HepG2 (cell line): ENCODE measurements around the gene EPC1. TPM values are rescaled to one million over a fixed set of nuclear protein-coding genes. Genes with fewer than 3 reads are reported as not detected.

Experiments used
- ATAC-seq: fragments of 200-7000 bp; cut with Tn5 transposase; 3 replicates; pipeline ENCODE4 v1.9.1; 2020; ENCODE audit warnings: mild to moderate bottlenecking, moderate library complexity
- BruUV-seq: library from RNA; stranded (reverse); fragments of 400-500 nt; replicated peaks from 2 replicates; lab custom pipeline; 2021; lab: Mats Ljungman, UMichigan
- CTCF ChIA-PET: fragments of 300-600 bp; formaldehyde crosslinking; extraction: SDS; loops from one replicate; lab custom pipeline; 2021; ENCODE audit warnings: low total read pairs, inconsistent platforms, low intra/inter-chr PET ratio; lab: Yijun Ruan, JAX
- POLR2A ChIA-PET: fragments of 350-600 bp; sonication (Branson Sonifier 250); formaldehyde crosslinking; loops from one replicate; lab custom pipeline; 2020; ENCODE audit warnings: antibody characterized with exemption, inconsistent platforms; lab: Yijun Ruan, JAX
- DNase-seq: peaks from one replicate; pipeline ENCODE4 v3.0.0-alpha.2; 2015; ENCODE audit warnings: low spot score
- FAIRE-seq: peaks from 3 replicates; lab custom pipeline; 2011; peaks lifted over from hg19 to GRCh38; lab: Jason Lieb, UNC
- H2AFZ ChIP-seq: one replicate; pipeline ENCODE4 v1.6.1; 2011; ENCODE audit warnings: low read length, inconsistent platforms
- H3K27ac ChIP-seq: fragments of 300-600 bp; 3 replicates; pipeline ENCODE4 v1.8.0; 2011; ENCODE audit warnings: mixed run types, mild to moderate bottlenecking, mixed read lengths, low read length, inconsistent platforms; ENCODE audit not compliant: insufficient read depth; ENCODE audit errors: extremely low read length
- H3K27me3 ChIP-seq, 2 experiments: fragments of 200-600 bp in 1 of 2; 2 replicates in 1 of 2; 3 replicates in 1 of 2; pipeline versions ENCODE4 v1.6.0 to v1.8.0; 2011; ENCODE audit warnings: low read length in 2 of 2, mild to moderate bottlenecking in 2 of 2, moderate library complexity in 2 of 2, inconsistent platforms in 1 of 2; ENCODE audit not compliant: insufficient read depth in 2 of 2, control insufficient read depth in 1 of 2
- H3K36me3 ChIP-seq, 2 experiments: fragments of 200-600 bp in 1 of 2; replicated peaks in 1 of 2; 2 replicates in 1 of 2; 3 replicates in 1 of 2; pipeline versions ENCODE4 v1.5.1 to v1.8.0; 2011; ENCODE audit warnings: low read length in 2 of 2, inconsistent platforms in 1 of 2; ENCODE audit not compliant: insufficient read depth in 2 of 2, control insufficient read depth in 1 of 2
- H3K4me1 ChIP-seq: 2 replicates; pipeline ENCODE4 v1.5.1; 2012; ENCODE audit warnings: low read length, inconsistent platforms; ENCODE audit not compliant: insufficient read depth
- H3K4me2 ChIP-seq: 2 replicates; pipeline ENCODE4 v1.6.0; 2011; ENCODE audit warnings: low read depth, low read length, inconsistent platforms
- H3K4me3 ChIP-seq, 3 experiments: fragments of 200-600 bp in 1 of 3; sonication (generic), shearing (Covaris generic) in 1 of 3; replicated peaks in 1 of 3; 2 replicates each; pipeline ENCODE4 v1.5.1; 2011 to 2016; ENCODE audit warnings: low read length in 3 of 3, inconsistent platforms in 2 of 3, low read depth in 2 of 3, mild to moderate bottlenecking in 2 of 3, control low read depth in 1 of 3, mixed read lengths in 1 of 3; ENCODE audit not compliant: insufficient read depth in 1 of 3
- H3K79me2 ChIP-seq: one replicate; pipeline ENCODE4 v1.6.1; 2011; ENCODE audit warnings: low read length, inconsistent platforms; ENCODE audit not compliant: insufficient read depth
- H3K9ac ChIP-seq: 2 replicates; pipeline ENCODE4 v1.6.0; 2011; ENCODE audit warnings: mild to moderate bottlenecking, low read depth, low read length, inconsistent platforms; ENCODE audit not compliant: insufficient read depth
- H3K9me3 ChIP-seq: 2 replicates; pipeline ENCODE4 v1.5.1; 2012; ENCODE audit warnings: mild to moderate bottlenecking, low read length
- H4K20me1 ChIP-seq: 2 replicates; pipeline ENCODE4 v1.6.0; 2011; ENCODE audit warnings: inconsistent platforms, mild to moderate bottlenecking, low read length, moderate library complexity; ENCODE audit not compliant: insufficient read depth
- BRCA1 ChIP-seq: sonication (generic); formaldehyde crosslinking; IDR thresholded peaks from 2 replicates; pipeline ENCODE4 v1.4.0; 2020; ENCODE audit warnings: missing genetic modification reagents
- HCFC1 ChIP-seq: fragments of 150-350 bp; IDR thresholded peaks from 2 replicates; pipeline ENCODE4 v1.6.1; 2014; ENCODE audit warnings: low read depth, low read length
- IRF2 ChIP-seq: IDR thresholded peaks from 2 replicates; pipeline ENCODE4 v1.6.1; 2018; ENCODE audit warnings: missing genetic modification reagents, missing compliant biosample characterization
- KLF12 ChIP-seq: sonication (generic); formaldehyde crosslinking; IDR thresholded peaks from 2 replicates; pipeline ENCODE4 v1.4.0; 2020; ENCODE audit warnings: missing genetic modification reagents, borderline replicate concordance
- KLF9 ChIP-seq: IDR thresholded peaks from 2 replicates; pipeline ENCODE4 v1.6.1; 2016; ENCODE audit warnings: low read depth
- PLRG1 ChIP-seq: fragments of 450-650 bp; conservative IDR thresholded peaks from 2 replicates; pipeline ENCODE4 v1.6.1; 2016
- RAD51 ChIP-seq: fragments of 450-650 bp; IDR thresholded peaks from 2 replicates; pipeline ENCODE4 v1.6.1; 2016; ENCODE audit warnings: borderline replicate concordance
- SAP130 ChIP-seq: IDR thresholded peaks from 2 replicates; pipeline ENCODE4 v1.6.1; 2016; ENCODE audit warnings: low read depth
- ZNF460 ChIP-seq: sonication (generic); formaldehyde crosslinking; IDR thresholded peaks from 2 replicates; pipeline ENCODE4 v1.5.1; 2020; ENCODE audit warnings: missing genetic modification reagents, mild to moderate bottlenecking, borderline replicate concordance
- ZNF589 ChIP-seq: sonication (generic); formaldehyde crosslinking; conservative IDR thresholded peaks from 2 replicates; pipeline ENCODE4 v1.8.0; 2022; ENCODE audit warnings: mild to moderate bottlenecking, moderate library complexity, missing genetic modification reagents
- ZNF766 ChIP-seq: sonication (generic); formaldehyde crosslinking; IDR thresholded peaks from 2 replicates; pipeline ENCODE4 v1.5.0; 2020; ENCODE audit warnings: missing genetic modification reagents, borderline replicate concordance
- WGBS: methylation state at CpG from one replicate; pipeline ENCODE4 v1.1.6; 2017; ENCODE audit warnings: low lambda C conversion rate; 5-methylcytosine and 5-hydroxymethylcytosine counted together
- in situ Hi-C: cut with HindIII; loops from 2 replicates; pipeline ENCODE4 v1.10.0; 2017; ENCODE audit warnings: low pct_unique_long_range_greater_than_20kb; ENCODE audit not compliant: extremely low pct_ligation_motif_present
- intact Hi-C: fragments of 100-400 bp; cut with micrococcal nuclease; formaldehyde crosslinking; loops from one replicate; pipeline ENCODE4 v1.10.0; 2022; ENCODE audit not compliant: unreplicated experiment
- polyA plus RNA-seq, 8 experiments: library from polyadenylated mRNA; depleted of rRNA in 3 of 8; stranded (reverse) in 7 of 8; unstranded in 1 of 8; fragments of >200 nt; fragmentation: Illumina TruSeq in 4 of 8; extraction: Trizol in 4 of 8; gene quantifications; 2 replicates each; pipeline versions ENCODE4 v1.2.1 to v1.2.3, GENCODE V29; 2011 to 2016; ENCODE audit warnings: low read depth in 4 of 8, missing spikeins in 1 of 8, mixed read lengths in 1 of 8; ENCODE audit not compliant: insufficient read depth in 1 of 8
- total RNA-seq, 5 experiments: library from RNA; depleted of rRNA; stranded (reverse); fragments of >200 nt; fragmentation: Illumina TruSeq; extraction: Trizol; gene quantifications; 2 replicates each; pipeline ENCODE4 v1.2.3, GENCODE V29; 2016; ENCODE audit warnings: low read depth in 1 of 5
- TF ChIP-seq, protein P1 (sequence below): sonication (generic); formaldehyde crosslinking; IDR thresholded peaks from 2 replicates; pipeline ENCODE4 v1.5.1; 2020; ENCODE audit warnings: missing genetic modification reagents, mild to moderate bottlenecking, borderline replicate concordance
- TF ChIP-seq, protein P2 (sequence below): sonication (generic); formaldehyde crosslinking; IDR thresholded peaks from 2 replicates; pipeline ENCODE4 v1.8.0; 2022; ENCODE audit warnings: missing genetic modification reagents, mild to moderate bottlenecking, moderate library complexity, borderline replicate concordance
- TF ChIP-seq, protein P3 (sequence below): IDR thresholded peaks from 2 replicates; pipeline ENCODE4 v1.6.1; 2016; ENCODE audit warnings: low read depth, borderline replicate concordance
- TF ChIP-seq, protein P4 (sequence below): sonication (generic); formaldehyde crosslinking; conservative IDR thresholded peaks from 2 replicates; pipeline ENCODE4 v1.8.0; 2022; ENCODE audit warnings: mild to moderate bottlenecking, moderate library complexity, missing genetic modification reagents
- TF ChIP-seq, protein P5 (sequence below): sonication (generic); formaldehyde crosslinking; conservative IDR thresholded peaks from 2 replicates; pipeline ENCODE4 v1.8.0; 2022; ENCODE audit warnings: missing genetic modification reagents
- TF ChIP-seq, protein P6 (sequence below): IDR thresholded peaks from 2 replicates; pipeline ENCODE4 v1.6.1; 2018; ENCODE audit warnings: missing genetic modification reagents

EPC1 gene
- total and polyA plus RNA-seq, 2 of the 13 experiments (the other 11 are each of a cell fraction or from before 2014, with no cell fraction given): 28.7 to 44.2 TPM

DNA sequence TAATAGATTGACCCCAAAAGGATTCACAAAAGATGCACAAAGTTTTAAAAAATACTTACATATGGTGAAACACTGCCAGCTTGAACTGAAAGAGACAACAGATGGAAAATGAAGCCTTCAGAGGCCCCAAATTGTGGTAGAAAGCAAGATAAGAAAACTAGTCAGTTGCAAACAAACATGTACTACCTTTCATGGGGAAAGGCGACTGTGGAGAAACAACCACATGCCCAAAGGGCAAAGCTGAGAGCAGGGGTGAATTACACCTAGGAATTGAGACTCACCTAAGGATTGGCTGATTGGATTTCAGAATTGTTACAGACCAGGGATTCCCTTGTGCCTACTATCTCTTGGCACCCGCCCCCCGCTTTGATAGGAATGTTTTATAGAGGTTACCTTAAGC is 13.1 kb downstream of the EPC1 start:
- in situ Hi-C loops (no loop called here), intact Hi-C loops (no loop called here)
- no peak for DNase-seq
- no peak overlapping the region for H3K4me2 ChIP-seq
- ChIA-PET POLR2A (interaction anchor here (1.3 kb wide), 1 partner anchor 12 kb away, joined by 6 read pairs; no protein-coding TSS in a partner anchor), CTCF (no interaction called here)
- H3K9me3 ChIP-seq: no peaks in the 10 kb centered on the region
- no peak for ATAC-seq
- H3K4me3 ChIP-seq: no peak overlapping the region
- no TSS peak for BruUV-seq
- no peak for FAIRE-seq
- no peak overlapping the region for H3K9ac ChIP-seq
- no peak overlapping the region for H2AFZ ChIP-seq
- H3K36me3 ChIP-seq: peaks cover 0 to 5% of the 10 kb centered on the region in 2 experiments; a peak in 2 of 5 replicates
- WGBS: 92% methylated on average over 3 of the region's 3 CpGs
- H3K4me1 ChIP-seq: peaks cover 65% of the 10 kb centered on the region
- no peaks in the 10 kb centered on the region for H3K27me3 ChIP-seq
- no peak overlapping the region for H3K27ac ChIP-seq
- H3K79me2 ChIP-seq: peaks cover 96% of the 10 kb centered on the region
- peaks cover 78% of the 10 kb centered on the region for H4K20me1 ChIP-seq
- TF ChIP-seq, protein P1, sequence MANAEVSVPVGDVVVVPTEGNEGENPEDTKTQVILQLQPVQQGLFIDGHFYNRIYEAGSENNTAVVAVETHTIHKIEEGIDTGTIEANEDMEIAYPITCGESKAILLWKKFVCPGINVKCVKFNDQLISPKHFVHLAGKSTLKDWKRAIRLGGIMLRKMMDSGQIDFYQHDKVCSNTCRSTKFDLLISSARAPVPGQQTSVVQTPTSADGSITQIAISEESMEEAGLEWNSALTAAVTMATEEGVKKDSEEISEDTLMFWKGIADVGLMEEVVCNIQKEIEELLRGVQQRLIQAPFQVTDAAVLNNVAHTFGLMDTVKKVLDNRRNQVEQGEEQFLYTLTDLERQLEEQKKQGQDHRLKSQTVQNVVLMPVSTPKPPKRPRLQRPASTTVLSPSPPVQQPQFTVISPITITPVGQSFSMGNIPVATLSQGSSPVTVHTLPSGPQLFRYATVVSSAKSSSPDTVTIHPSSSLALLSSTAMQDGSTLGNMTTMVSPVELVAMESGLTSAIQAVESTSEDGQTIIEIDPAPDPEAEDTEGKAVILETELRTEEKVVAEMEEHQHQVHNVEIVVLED (CRISPR knock-in tag): no peak
- no peak for TF ChIP-seq SAP130 (CRISPR knock-in tag)
- TF ChIP-seq, protein P2, sequence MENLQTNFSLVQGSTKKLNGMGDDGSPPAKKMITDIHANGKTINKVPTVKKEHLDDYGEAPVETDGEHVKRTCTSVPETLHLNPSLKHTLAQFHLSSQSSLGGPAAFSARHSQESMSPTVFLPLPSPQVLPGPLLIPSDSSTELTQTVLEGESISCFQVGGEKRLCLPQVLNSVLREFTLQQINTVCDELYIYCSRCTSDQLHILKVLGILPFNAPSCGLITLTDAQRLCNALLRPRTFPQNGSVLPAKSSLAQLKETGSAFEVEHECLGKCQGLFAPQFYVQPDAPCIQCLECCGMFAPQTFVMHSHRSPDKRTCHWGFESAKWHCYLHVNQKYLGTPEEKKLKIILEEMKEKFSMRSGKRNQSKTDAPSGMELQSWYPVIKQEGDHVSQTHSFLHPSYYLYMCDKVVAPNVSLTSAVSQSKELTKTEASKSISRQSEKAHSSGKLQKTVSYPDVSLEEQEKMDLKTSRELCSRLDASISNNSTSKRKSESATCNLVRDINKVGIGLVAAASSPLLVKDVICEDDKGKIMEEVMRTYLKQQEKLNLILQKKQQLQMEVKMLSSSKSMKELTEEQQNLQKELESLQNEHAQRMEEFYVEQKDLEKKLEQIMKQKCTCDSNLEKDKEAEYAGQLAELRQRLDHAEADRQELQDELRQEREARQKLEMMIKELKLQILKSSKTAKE: no peak
- TF ChIP-seq IRF2 (CRISPR knock-in tag): no peak
- TF ChIP-seq KLF12 (CRISPR knock-in tag): no peak
- TF ChIP-seq, protein P3, sequence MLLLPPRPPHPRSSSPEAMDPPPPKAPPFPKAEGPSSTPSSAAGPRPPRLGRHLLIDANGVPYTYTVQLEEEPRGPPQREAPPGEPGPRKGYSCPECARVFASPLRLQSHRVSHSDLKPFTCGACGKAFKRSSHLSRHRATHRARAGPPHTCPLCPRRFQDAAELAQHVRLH (CRISPR knock-in tag): no peak
- TF ChIP-seq, protein P4, sequence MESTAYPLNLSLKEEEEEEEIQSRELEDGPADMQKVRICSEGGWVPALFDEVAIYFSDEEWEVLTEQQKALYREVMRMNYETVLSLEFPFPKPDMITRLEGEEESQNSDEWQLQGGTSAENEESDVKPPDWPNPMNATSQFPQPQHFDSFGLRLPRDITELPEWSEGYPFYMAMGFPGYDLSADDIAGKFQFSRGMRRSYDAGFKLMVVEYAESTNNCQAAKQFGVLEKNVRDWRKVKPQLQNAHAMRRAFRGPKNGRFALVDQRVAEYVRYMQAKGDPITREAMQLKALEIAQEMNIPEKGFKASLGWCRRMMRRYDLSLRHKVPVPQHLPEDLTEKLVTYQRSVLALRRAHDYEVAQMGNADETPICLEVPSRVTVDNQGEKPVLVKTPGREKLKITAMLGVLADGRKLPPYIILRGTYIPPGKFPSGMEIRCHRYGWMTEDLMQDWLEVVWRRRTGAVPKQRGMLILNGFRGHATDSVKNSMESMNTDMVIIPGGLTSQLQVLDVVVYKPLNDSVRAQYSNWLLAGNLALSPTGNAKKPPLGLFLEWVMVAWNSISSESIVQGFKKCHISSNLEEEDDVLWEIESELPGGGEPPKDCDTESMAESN (CRISPR knock-in tag): no peak
- TF ChIP-seq KLF9: no peak
- TF ChIP-seq ZNF589 (CRISPR knock-in tag): no peak
- TF ChIP-seq, protein P5, sequence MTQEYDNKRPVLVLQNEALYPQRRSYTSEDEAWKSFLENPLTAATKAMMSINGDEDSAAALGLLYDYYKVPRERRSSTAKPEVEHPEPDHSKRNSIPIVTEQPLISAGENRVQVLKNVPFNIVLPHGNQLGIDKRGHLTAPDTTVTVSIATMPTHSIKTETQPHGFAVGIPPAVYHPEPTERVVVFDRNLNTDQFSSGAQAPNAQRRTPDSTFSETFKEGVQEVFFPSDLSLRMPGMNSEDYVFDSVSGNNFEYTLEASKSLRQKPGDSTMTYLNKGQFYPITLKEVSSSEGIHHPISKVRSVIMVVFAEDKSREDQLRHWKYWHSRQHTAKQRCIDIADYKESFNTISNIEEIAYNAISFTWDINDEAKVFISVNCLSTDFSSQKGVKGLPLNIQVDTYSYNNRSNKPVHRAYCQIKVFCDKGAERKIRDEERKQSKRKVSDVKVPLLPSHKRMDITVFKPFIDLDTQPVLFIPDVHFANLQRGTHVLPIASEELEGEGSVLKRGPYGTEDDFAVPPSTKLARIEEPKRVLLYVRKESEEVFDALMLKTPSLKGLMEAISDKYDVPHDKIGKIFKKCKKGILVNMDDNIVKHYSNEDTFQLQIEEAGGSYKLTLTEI (CRISPR knock-in tag): no peak
- TF ChIP-seq HCFC1: no peak
- no peak for TF ChIP-seq PLRG1
- TF ChIP-seq BRCA1: no peak
- no peak for TF ChIP-seq RAD51
- TF ChIP-seq, protein P6, sequence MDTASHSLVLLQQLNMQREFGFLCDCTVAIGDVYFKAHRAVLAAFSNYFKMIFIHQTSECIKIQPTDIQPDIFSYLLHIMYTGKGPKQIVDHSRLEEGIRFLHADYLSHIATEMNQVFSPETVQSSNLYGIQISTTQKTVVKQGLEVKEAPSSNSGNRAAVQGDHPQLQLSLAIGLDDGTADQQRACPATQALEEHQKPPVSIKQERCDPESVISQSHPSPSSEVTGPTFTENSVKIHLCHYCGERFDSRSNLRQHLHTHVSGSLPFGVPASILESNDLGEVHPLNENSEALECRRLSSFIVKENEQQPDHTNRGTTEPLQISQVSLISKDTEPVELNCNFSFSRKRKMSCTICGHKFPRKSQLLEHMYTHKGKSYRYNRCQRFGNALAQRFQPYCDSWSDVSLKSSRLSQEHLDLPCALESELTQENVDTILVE (CRISPR knock-in tag): no peak
- TF ChIP-seq ZNF460 (CRISPR knock-in tag): no peak
- no peak for TF ChIP-seq ZNF766
